GM10248 (cell line): ENCODE results near the gene CBR3.

Experiments
- CTCF ChIA-PET: fragments of 300-600 bp; sonication (Branson Sonifier 250); formaldehyde crosslinking; extraction: SDS; loops from one replicate; lab custom pipeline; 2021; ENCODE audit warnings: antibody characterized with exemption; lab: Yijun Ruan, JAX
- POLR2A ChIA-PET: fragments of 350-650 bp; sonication (Branson Sonifier 250); formaldehyde crosslinking; extraction: SDS; loops from one replicate; lab custom pipeline; 2020; ENCODE audit warnings: antibody characterized with exemption; lab: Yijun Ruan, JAX
- DNase-seq: peaks from one replicate; pipeline ENCODE4 v3.0.0; 2012; ENCODE audit errors: extremely low spot score
- TF ChIP-seq, protein P1 (sequence below): IDR thresholded peaks from 2 replicates; pipeline ENCODE4 v1.5.1; 2012; ENCODE audit warnings: mild to moderate bottlenecking, low read depth; ENCODE audit errors: extremely low read depth, missing control alignments, control extremely low read depth

The CBR3 gene

DNA sequence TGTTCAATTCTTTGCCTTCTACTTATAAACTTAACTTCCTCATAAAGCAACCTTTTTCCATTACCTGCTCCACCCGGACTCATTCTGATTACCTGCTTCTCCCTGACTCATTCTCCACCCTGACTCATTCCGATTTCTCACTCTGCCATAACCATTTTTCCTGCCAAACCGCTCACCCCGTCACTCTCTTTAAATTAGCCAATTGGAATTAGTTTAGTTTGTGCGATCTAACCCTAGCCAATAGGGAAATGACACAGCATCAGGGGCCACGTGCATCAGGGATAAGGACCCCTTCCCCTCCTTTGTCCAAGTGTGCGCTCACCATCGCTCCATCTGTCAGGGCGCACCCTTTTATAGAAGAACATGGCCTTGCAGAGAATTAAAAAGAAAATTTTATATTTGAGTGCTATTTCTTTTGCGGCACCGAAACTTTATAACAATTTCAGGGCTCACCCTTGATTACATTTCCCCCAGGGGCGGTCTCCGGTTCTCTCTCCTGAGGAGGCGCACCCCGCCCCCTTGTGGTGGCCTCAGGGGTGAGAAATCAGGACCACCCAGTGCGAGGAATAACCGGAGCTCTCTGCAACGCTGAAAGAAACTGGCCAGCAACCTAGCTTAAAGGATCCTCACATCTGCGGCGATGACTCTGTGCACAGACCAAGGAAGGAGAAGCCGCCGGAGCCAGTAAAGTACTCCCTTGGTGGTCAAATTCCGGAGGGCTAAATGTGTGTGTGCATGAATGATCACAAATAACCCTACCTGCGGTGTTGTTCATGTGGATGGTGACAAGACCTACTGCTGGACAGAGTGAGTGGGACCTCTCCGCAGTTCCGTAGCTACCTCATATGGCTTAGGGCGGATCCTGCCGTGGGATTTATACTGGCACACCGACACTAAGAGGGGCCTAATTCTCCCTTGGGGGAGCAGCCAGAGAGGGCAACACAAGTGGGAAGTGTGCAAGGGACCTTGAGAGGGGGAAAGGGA, 30.3 kb upstream of the CBR3 start:
- ChIA-PET POLR2A (no interaction called here), CTCF (interaction anchor here (0.6 to 1.1 kb wide), 6 partner anchors 13 to 31 kb away, joined by 3 to 4 read pairs (median 3); no protein-coding TSS in a partner anchor)
- TF ChIP-seq, protein P1, sequence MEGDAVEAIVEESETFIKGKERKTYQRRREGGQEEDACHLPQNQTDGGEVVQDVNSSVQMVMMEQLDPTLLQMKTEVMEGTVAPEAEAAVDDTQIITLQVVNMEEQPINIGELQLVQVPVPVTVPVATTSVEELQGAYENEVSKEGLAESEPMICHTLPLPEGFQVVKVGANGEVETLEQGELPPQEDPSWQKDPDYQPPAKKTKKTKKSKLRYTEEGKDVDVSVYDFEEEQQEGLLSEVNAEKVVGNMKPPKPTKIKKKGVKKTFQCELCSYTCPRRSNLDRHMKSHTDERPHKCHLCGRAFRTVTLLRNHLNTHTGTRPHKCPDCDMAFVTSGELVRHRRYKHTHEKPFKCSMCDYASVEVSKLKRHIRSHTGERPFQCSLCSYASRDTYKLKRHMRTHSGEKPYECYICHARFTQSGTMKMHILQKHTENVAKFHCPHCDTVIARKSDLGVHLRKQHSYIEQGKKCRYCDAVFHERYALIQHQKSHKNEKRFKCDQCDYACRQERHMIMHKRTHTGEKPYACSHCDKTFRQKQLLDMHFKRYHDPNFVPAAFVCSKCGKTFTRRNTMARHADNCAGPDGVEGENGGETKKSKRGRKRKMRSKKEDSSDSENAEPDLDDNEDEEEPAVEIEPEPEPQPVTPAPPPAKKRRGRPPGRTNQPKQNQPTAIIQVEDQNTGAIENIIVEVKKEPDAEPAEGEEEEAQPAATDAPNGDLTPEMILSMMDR = peak; percentile 51
- DNase-seq = no peak

DNA sequence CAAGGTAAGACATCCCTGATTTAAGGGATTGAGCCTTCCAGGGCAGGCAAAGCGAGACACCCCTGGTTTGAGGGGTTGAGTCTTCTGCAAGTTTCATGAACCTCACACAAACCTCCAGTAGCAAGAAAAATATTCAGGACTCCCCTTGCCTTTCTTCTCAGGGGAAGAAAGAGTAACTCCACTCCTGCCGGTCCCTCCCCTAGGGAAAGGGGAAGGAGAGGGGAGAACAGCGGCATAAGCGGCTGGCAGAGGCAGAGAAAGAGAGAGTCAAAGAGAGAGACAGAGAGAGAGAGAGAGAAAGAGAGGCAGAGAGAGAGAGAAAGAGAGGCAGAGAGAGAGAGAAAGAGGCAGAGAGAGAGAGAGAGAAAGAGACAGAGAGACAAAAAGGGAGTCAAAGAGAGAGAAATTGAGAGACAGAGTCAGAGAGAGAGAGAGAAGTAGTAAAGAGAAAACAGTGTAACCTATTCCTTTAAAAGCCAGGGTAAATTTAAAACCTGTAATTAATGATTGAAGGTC, 29.5 kb upstream of the CBR3 start:
- CTCF ChIA-PET = interaction anchor here (0.6 to 1.0 kb wide), 5 partner anchors 20 to 32 kb away, joined by 3 read pairs; no protein-coding TSS in a partner anchor
- POLR2A ChIA-PET = no interaction called here
- TF ChIP-seq, protein P1 = no peak
- DNase-seq = no peak

DNA sequence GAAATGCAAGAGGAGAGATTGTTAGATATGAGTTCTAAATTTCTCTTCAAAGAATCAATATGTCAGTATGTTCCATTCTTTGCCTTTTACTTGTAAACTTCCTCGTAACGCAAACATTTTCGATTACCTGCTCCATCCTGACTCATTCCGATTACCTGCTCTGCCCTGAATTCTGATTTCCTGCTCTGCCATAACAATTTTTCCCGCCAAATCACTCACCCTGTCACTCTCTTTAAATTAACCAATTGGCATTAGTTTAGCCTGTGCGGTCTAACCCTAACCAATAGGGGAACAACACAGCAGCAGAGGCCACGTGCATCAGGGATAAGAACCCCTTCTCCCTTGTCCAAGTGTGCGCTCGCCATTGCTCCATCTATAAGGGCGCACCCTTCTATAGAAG, 25.0 kb upstream of the CBR3 start:
- ChIA-PET CTCF (interaction anchor here (1.5 kb wide), 1 partner anchor 26 kb away, joined by 3 read pairs; no protein-coding TSS in a partner anchor), POLR2A (no interaction called here)
- no peak for DNase-seq
- TF ChIP-seq, protein P1 = no peak

DNA sequence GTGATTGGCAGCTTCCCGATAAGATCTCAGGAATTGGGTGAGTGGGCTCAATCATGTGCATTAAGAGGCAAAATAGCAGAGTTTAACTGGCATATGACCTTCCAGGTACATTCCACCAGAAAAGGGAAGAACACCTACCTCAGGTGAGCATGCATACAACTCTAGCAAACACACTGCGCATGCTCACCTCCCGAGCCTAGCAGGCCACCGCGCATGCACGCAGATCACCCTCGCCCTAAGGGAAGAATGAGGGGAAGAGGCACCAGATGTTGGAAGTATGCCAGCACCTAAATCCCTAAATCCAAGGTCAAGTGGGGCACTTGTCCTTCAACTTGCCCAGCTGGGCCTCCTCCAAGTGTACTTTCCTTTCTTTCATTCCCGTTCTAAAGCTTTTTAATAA, 23.6 kb upstream of the CBR3 start:
- DNase-seq = no peak
- ChIA-PET CTCF (interaction anchor here (1.0 to 4.0 kb wide), 6 partner anchors 10 to 41 kb away, joined by 3 to 24 read pairs (median 6); partner anchors contain the start of gene CBR1), POLR2A (no interaction called here)
- TF ChIP-seq, protein P1 = no peak

DNA sequence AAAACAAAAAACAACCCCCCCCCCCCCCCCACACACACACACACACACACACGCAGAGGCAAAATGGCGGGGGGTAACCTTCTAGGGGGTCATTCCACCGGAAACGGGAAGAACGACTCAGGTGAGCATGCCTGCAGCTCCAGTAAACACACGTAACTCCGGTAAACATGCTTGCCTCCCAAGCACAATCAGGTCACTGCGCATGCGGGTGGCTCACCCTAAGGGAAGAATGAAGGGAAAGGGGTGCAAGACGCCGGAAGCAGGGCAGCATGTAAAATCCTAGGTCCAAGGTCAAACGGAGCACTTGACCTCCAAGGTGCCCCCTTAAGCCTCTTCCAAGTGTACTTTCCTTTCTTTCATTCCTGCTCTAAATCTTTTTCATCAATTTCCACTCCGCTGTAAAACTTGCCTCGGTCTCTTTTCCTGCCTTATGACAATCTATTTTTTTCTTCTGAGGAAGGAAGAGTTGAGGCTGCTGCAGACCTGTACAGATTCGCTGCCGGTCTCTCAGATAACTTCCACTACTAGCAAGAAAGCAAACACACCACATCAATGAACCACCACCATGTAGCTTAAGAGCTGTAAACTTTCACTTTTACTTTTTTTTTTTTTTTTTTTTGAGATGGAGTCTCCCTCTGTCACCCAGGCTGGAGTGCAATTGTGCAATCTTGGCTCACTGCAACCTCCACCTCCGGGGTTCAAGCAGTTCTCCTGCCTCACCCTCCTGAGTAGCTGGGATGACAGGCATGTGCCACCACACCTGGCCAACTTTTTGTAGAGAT, 21.0 kb upstream of the CBR3 start:
- no peak for DNase-seq
- ChIA-PET CTCF (interaction anchor here (0.7 to 4.0 kb wide), 16 partner anchors 9 to 276 kb away, joined by 3 to 24 read pairs (median 4); partner anchors contain the start of gene SETD4), POLR2A (interaction anchor here (0.9 kb wide), 1 partner anchor 44 kb away, joined by 4 read pairs; no protein-coding TSS in a partner anchor)
- TF ChIP-seq, protein P1 = no peak
